Tibial nerve (tissue), 4 donors: ENCODE measurements around the gene ATP8B2. TPM values are rescaled to one million over a fixed set of nuclear protein-coding genes. Genes with fewer than 3 reads are reported as not detected.
"Not testable (repeated sequence)": the region's sequence is repeated elsewhere in the genome, so short reads cannot be mapped to it uniquely, and the experiment has no call there.

ENCODE experiments used
- DNase-seq, 2 donors: peaks; one replicate each; pipeline ENCODE4 v3.0.0-alpha.2; 2019; ENCODE audit warnings: low spot score in 2 of 2
- H3K27ac ChIP-seq, 4 donors: fragments of 200-600 bp; sonication (generic) in 3 of 4; one replicate each; pipeline ENCODE4 v1.5.1; 2017 to 2019; ENCODE audit warnings: mild to moderate bottlenecking in 1 of 4
- H3K27me3 ChIP-seq, 2 donors: fragments of 200-600 bp; sonication (generic) in 1 of 2; one replicate each; pipeline versions ENCODE4 v1.5.1 to v1.6.0; 2017 to 2019
- H3K36me3 ChIP-seq, 3 donors: fragments of 200-600 bp; sonication (generic); one replicate each; pipeline ENCODE4 v1.5.1; 2018 to 2019
- H3K4me1 ChIP-seq, 4 donors: fragments of 200-600 bp; sonication (generic) in 3 of 4; one replicate each; pipeline ENCODE4 v1.5.1; 2017 to 2019
- H3K4me3 ChIP-seq, 4 donors: fragments of 200-600 bp; sonication (generic) in 3 of 4; one replicate each; pipeline ENCODE4 v1.5.1; 2017 to 2019; ENCODE audit warnings: mild to moderate bottlenecking in 1 of 4, moderate library complexity in 1 of 4
- H3K9me3 ChIP-seq, 4 donors: fragments of 200-600 bp; sonication (generic) in 3 of 4; one replicate each; pipeline ENCODE4 v1.5.1; 2017 to 2019
- CTCF ChIP-seq, 5 experiments: fragments of 200-600 bp in 3 of 5; fragments of 450-650 bp in 2 of 5; sonication (generic) in 3 of 5; IDR thresholded peaks; one replicate each; pipeline ENCODE4 v1.5.1; 2016 to 2019; ENCODE audit warnings: antibody characterized with exemption in 5 of 5, mild to moderate bottlenecking in 3 of 5, moderate library complexity in 2 of 5
- EP300 ChIP-seq, 2 donors: sonication (generic); formaldehyde crosslinking; IDR thresholded peaks; one replicate each; pipeline ENCODE4 v1.6.1; 2017; ENCODE audit warnings: antibody characterized with exemption in 2 of 2, mild to moderate bottlenecking in 1 of 2
- POLR2A ChIP-seq, 2 donors: fragments of 450-650 bp; IDR thresholded peaks; one replicate each; pipeline ENCODE4 v1.6.1; 2017; ENCODE audit warnings: antibody characterized with exemption in 2 of 2, mild to moderate bottlenecking in 2 of 2, moderate library complexity in 2 of 2
- WGBS, 2 donors: methylation state at CpG; one replicate each; pipeline ENCODE4 v1.1.5; 2018; 5-methylcytosine and 5-hydroxymethylcytosine counted together
- total RNA-seq, 4 donors: library from RNA; depleted of rRNA; stranded (reverse); fragments of >200 nt; gene quantifications; one replicate each; pipeline ENCODE4 v1.1.0, GENCODE V29; 2016

ATP8B2 gene
- total RNA-seq, 4 donors from 2014 or later = 136 to 261 (median 156) TPM

- peaks cover 3 to 72% (median 11%) of the 10 kb centered on the region in 3 donors for H3K36me3 ChIP-seq
- TF ChIP-seq POLR2A (IDR thresholded peaks at IDR 0.05) (no peak), CTCF (IDR thresholded peaks at IDR 0.05) (no peak), EP300 (IDR thresholded peaks at IDR 0.05) (no peak)
- no peaks in the 10 kb centered on the region for H3K27me3 ChIP-seq
- no peaks in the 10 kb centered on the region for H3K9me3 ChIP-seq
- 45 to 49% methylated on average over 13 of the region's 13 CpGs for WGBS, 2 donors
- H3K27ac ChIP-seq = peak overlapping the region; percentile 44 to 82 (median 72)
- H3K4me1 ChIP-seq = peaks cover 0 to 36% (median 17%) of the 10 kb centered on the region in 4 donors
- H3K4me3 ChIP-seq = no peak overlapping the region
- no peak for DNase-seq
Measured at GRCh38 chr1:154334079-154335024, 9.0 kb downstream of the ATP8B2 start.

GRCh38 chr1:154335025-154335714 lies 9.8 kb downstream of the ATP8B2 start:
- no peaks in the 10 kb centered on the region for H3K9me3 ChIP-seq
- H3K27ac ChIP-seq = peak overlapping the region; percentile 44 to 82 (median 72)
- no peaks in the 10 kb centered on the region for H3K27me3 ChIP-seq
- no peak overlapping the region for H3K4me3 ChIP-seq
- H3K4me1 ChIP-seq = peaks cover 0 to 28% (median 15%) of the 10 kb centered on the region in 4 donors
- H3K36me3 ChIP-seq = peaks cover 3 to 76% (median 11%) of the 10 kb centered on the region in 3 donors
- TF ChIP-seq CTCF (IDR thresholded peaks at IDR 0.05) (peak; percentile 84 to 93 (median 91)), POLR2A (IDR thresholded peaks at IDR 0.05) (no peak), EP300 (IDR thresholded peaks at IDR 0.05) (peak in 1 of 2 donors; percentile 57)
- 31 to 33% methylated on average over 11 of the region's 11 CpGs for WGBS, 2 donors
- peak; percentile 77 to 85 for DNase-seq

GRCh38 chr1:154337253-154337894 lies 12.0 kb downstream of the ATP8B2 start:
- Histone ChIP-seq H3K4me1 (peaks cover 0 to 23% (median 15%) of the 10 kb centered on the region in 4 donors), H3K27me3 (no peaks in the 10 kb centered on the region), H3K9me3 (no peaks in the 10 kb centered on the region), H3K4me3 (no peak overlapping the region), H3K36me3 (peaks cover 6 to 76% (median 7%) of the 10 kb centered on the region in 3 donors), H3K27ac (peak overlapping the region in 1 of 4 donors; percentile 48)
- TF ChIP-seq EP300 (IDR thresholded peaks at IDR 0.05) (no peak), CTCF (IDR thresholded peaks at IDR 0.05) (no peak), POLR2A (IDR thresholded peaks at IDR 0.05) (no peak)
- WGBS, 2 donors = 89 to 92% methylated on average over 8 of the region's 8 CpGs
- DNase-seq = no peak

DNA sequence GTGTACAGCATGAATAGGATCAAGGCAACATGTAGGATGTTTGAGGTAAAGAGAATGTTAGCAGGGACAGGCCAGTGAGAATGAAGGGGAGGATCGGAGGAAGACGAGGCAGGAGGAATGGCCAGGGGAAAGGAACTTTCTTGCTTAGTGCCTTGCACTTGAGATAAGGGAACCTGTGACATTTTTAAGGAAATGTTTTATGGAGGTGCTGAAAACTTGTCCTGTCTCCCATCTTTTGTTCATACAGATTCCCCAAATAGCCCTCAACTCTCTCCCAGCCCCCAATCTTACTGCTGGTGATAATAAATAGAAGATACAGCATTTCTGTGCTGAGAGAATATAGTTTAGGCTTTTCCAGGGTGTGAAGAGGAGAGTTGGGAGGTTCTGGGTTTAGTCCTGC lies 13.6 kb downstream of the ATP8B2 start:
- no peak overlapping the region for H3K27ac ChIP-seq
- TF ChIP-seq POLR2A (IDR thresholded peaks at IDR 0.05) = no peak
- no peak for TF ChIP-seq CTCF (IDR thresholded peaks at IDR 0.05)
- no peak for TF ChIP-seq EP300 (IDR thresholded peaks at IDR 0.05)
- no peak for DNase-seq
- no peaks in the 10 kb centered on the region for H3K27me3 ChIP-seq
- H3K4me3 ChIP-seq = no peak overlapping the region
- peaks cover 7 to 76% (median 17%) of the 10 kb centered on the region in 3 donors for H3K36me3 ChIP-seq
- peaks cover 0 to 20% (median 15%) of the 10 kb centered on the region in 4 donors for H3K4me1 ChIP-seq
- no peaks in the 10 kb centered on the region for H3K9me3 ChIP-seq
- WGBS, 2 donors = 90 to 93% methylated on average over 2 of the region's 2 CpGs

DNA sequence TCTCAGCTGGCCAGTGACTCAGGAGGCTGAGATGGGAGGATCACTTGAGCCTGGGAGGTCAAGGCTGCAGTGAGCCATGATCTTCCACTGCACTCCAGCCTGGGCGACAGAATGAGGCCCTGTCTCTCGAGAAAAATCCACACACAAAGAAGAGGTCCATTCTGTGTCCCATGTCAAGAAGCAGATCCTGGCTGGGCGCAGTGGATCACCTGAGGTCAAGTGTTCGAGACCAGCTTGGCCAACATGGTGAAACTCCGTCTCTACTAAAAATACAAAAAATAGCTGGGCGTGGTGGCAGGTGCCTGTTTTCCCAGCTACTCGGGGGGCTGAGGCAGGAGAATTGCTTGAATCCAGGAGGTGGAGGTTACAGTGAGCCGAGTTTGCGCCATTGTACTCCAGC lies 16.0 kb downstream of the ATP8B2 start:
- not testable (repeated sequence) for DNase-seq, H3K27me3 ChIP-seq, H3K4me1 ChIP-seq, H3K9me3 ChIP-seq, H3K27ac ChIP-seq, H3K4me3 ChIP-seq
- peaks cover 10 to 95% (median 35%) of the 10 kb centered on the region in 3 donors for H3K36me3 ChIP-seq
- 91 to 96% methylated on average over 9 of the region's 9 CpGs for WGBS, 2 donors
